Bronchial epithelial cell (primary cell): Measurements from ENCODE around the gene ADARB2. TPM values are rescaled to one million over a fixed set of nuclear protein-coding genes. Genes with fewer than 3 reads are reported as not detected.
"Not testable (repeated sequence)": the region's sequence is repeated elsewhere in the genome, so short reads cannot be mapped to it uniquely, and the experiment has no call there.

Experiments
- DNase-seq: peaks from one replicate; pipeline ENCODE4 v3.0.0-alpha.2; 2010; ENCODE audit warnings: low read depth
- FAIRE-seq: peaks from 2 replicates; lab custom pipeline; 2011; peaks lifted over from hg19 to GRCh38; lab: Jason Lieb, UNC
- H3K27me3 ChIP-seq: 2 replicates; pipeline ENCODE4 v1.5.1; 2011; ENCODE audit warnings: low read length; ENCODE audit not compliant: control insufficient read depth, insufficient read depth
- H3K36me3 ChIP-seq: 2 replicates; pipeline ENCODE4 v1.5.1; 2011; ENCODE audit warnings: low read length; ENCODE audit not compliant: control insufficient read depth, insufficient read depth
- H3K4me3 ChIP-seq: 2 replicates; pipeline ENCODE4 v1.5.1; 2011; ENCODE audit warnings: mild to moderate bottlenecking, low read depth, low read length, control low read depth
- CTCF ChIP-seq: IDR thresholded peaks from 2 replicates; pipeline ENCODE4 v1.5.1; 2011; ENCODE audit warnings: mild to moderate bottlenecking, moderate library complexity, low read length, control low read depth, inconsistent platforms; ENCODE audit not compliant: insufficient read depth, severe bottlenecking
- total RNA-seq: library from RNA; depleted of rRNA; stranded (reverse); fragments of >200 nt; gene quantifications from 2 replicates; pipeline ENCODE4 v1.2.1, GENCODE V29; 2014

ADARB2 gene
- total RNA-seq, 1 donor from 2014 or later: not detected

- H3K27me3 ChIP-seq: no peaks in the 10 kb centered on the region
- FAIRE-seq: no peak
- DNase-seq: no peak
- no peaks in the 10 kb centered on the region for H3K36me3 ChIP-seq
- no peak for TF ChIP-seq CTCF
- H3K4me3 ChIP-seq: no peak overlapping the region
These were observed 508.8 kb downstream of the ADARB2 start for GRCh38 chr10:1228467-1228975.

GRCh38 chr10:1227510-1228402 is 509.6 kb downstream of the ADARB2 start:
- no peak for DNase-seq
- TF ChIP-seq CTCF: no peak
- H3K27me3 ChIP-seq: no peaks in the 10 kb centered on the region
- H3K4me3 ChIP-seq: no peak overlapping the region
- H3K36me3 ChIP-seq: no peaks in the 10 kb centered on the region
- FAIRE-seq: no peak

- not testable (repeated sequence) for H3K27me3 ChIP-seq, FAIRE-seq, H3K4me3 ChIP-seq, H3K36me3 ChIP-seq, DNase-seq
These were observed 510.4 kb downstream of the ADARB2 start for GRCh38 chr10:1226907-1227306.

- FAIRE-seq: peak; percentile 23
- H3K36me3 ChIP-seq, H3K27me3 ChIP-seq, DNase-seq, H3K4me3 ChIP-seq: not testable (repeated sequence)
These were observed 517.5 kb downstream of the ADARB2 start for GRCh38 chr10:1219874-1220273.

GRCh38 chr10:1217661-1218060 is 519.7 kb downstream of the ADARB2 start:
- no peak for FAIRE-seq
- DNase-seq: no peak
- no peak for TF ChIP-seq CTCF
- H3K27me3 ChIP-seq: no peaks in the 10 kb centered on the region
- no peaks in the 10 kb centered on the region for H3K36me3 ChIP-seq
- no peak overlapping the region for H3K4me3 ChIP-seq

- TF ChIP-seq CTCF: no peak
- FAIRE-seq (no peak), DNase-seq (no peak)
- Histone ChIP-seq H3K36me3 (no peaks in the 10 kb centered on the region), H3K4me3 (no peak overlapping the region), H3K27me3 (no peaks in the 10 kb centered on the region)
These were observed 520.1 kb downstream of the ADARB2 start for GRCh38 chr10:1217237-1217587.
